ENCODE data around the gene ACSF2.

Gene ACSF2

GRCh38 chr17:50466371-50467113 is 40.5 kb downstream of the ACSF2 start:
- no peak for TF ChIP-seq CTCF (IDR thresholded peaks at IDR 0.05; ENCODE audit: poor library complexity, severe bottlenecking)
- no peak overlapping the region for H3K27ac ChIP-seq (ENCODE audit: poor library complexity, severe bottlenecking)
- H3K9me3 ChIP-seq (ENCODE audit: severe bottlenecking) = no peaks in the 10 kb centered on the region
- H3K4me1 ChIP-seq (ENCODE audit: insufficient read depth, poor library complexity, severe bottlenecking) = no peaks in the 10 kb centered on the region
- no peak overlapping the region for H3K4me3 ChIP-seq (ENCODE audit: severe bottlenecking)
- DNase-seq (ENCODE audit: low spot score) (no peak), ATAC-seq (ENCODE audit: low read depth) (no peak)
- H3K36me3 ChIP-seq (ENCODE audit: low read depth) = peaks cover 15% of the 10 kb centered on the region
- H3K27me3 ChIP-seq (ENCODE audit: insufficient read depth, poor library complexity, severe bottlenecking) = no peaks in the 10 kb centered on the region

GRCh38 chr17:50467114-50467854 is 41.3 kb downstream of the ACSF2 start:
- H3K27ac ChIP-seq (ENCODE audit: poor library complexity, severe bottlenecking) = no peak overlapping the region
- H3K4me3 ChIP-seq (ENCODE audit: severe bottlenecking) = no peak overlapping the region
- no peaks in the 10 kb centered on the region for H3K27me3 ChIP-seq (ENCODE audit: insufficient read depth, poor library complexity, severe bottlenecking)
- DNase-seq (ENCODE audit: low spot score) = no peak
- no peak for ATAC-seq (ENCODE audit: low read depth)
- H3K4me1 ChIP-seq (ENCODE audit: insufficient read depth, poor library complexity, severe bottlenecking) = no peaks in the 10 kb centered on the region
- peaks cover 17% of the 10 kb centered on the region for H3K36me3 ChIP-seq (ENCODE audit: low read depth)
- TF ChIP-seq CTCF (IDR thresholded peaks at IDR 0.05; ENCODE audit: poor library complexity, severe bottlenecking) = no peak
- no peaks in the 10 kb centered on the region for H3K9me3 ChIP-seq (ENCODE audit: severe bottlenecking)

- H3K36me3 ChIP-seq (ENCODE audit: low read depth) = peaks cover 15% of the 10 kb centered on the region
- no peaks in the 10 kb centered on the region for H3K4me1 ChIP-seq (ENCODE audit: insufficient read depth, poor library complexity, severe bottlenecking)
- H3K27ac ChIP-seq (ENCODE audit: poor library complexity, severe bottlenecking) = no peak overlapping the region
- H3K4me3 ChIP-seq (ENCODE audit: severe bottlenecking) = no peak overlapping the region
- no peaks in the 10 kb centered on the region for H3K27me3 ChIP-seq (ENCODE audit: insufficient read depth, poor library complexity, severe bottlenecking)
- no peak for TF ChIP-seq CTCF (IDR thresholded peaks at IDR 0.05; ENCODE audit: poor library complexity, severe bottlenecking)
- H3K9me3 ChIP-seq (ENCODE audit: severe bottlenecking) = no peaks in the 10 kb centered on the region
- ATAC-seq (ENCODE audit: low read depth) (no peak), DNase-seq (ENCODE audit: low spot score) (no peak)
These were observed 41.9 kb downstream of the ACSF2 start for GRCh38 chr17:50467855-50468303.

GRCh38 chr17:50468304-50469207 is 42.5 kb downstream of the ACSF2 start, which contains the start of gene CHAD:
Gene CHAD (minus strand): TSS chr17:50468880. CDS start chr17:50468813, 67 bp downstream.
- ATAC-seq (ENCODE audit: low read depth) = no peak
- H3K27ac ChIP-seq (ENCODE audit: poor library complexity, severe bottlenecking) = no peak within 1 kb of the TSS
- no peaks in the 10 kb centered on the region for H3K9me3 ChIP-seq (ENCODE audit: severe bottlenecking)
- no peak for TF ChIP-seq CTCF (IDR thresholded peaks at IDR 0.05; ENCODE audit: poor library complexity, severe bottlenecking)
- peaks cover 18% of the 10 kb centered on the region for H3K36me3 ChIP-seq (ENCODE audit: low read depth)
- no peak for DNase-seq (ENCODE audit: low spot score)
- no peaks in the 10 kb centered on the region for H3K4me1 ChIP-seq (ENCODE audit: insufficient read depth, poor library complexity, severe bottlenecking)
- H3K4me3 ChIP-seq (ENCODE audit: severe bottlenecking) = no peak within 1 kb of the TSS
- no peaks in the 10 kb centered on the region for H3K27me3 ChIP-seq (ENCODE audit: insufficient read depth, poor library complexity, severe bottlenecking)

Measured in RWPE2 (cell line).